ENCODE results near the gene ERVK3-1.
"Not testable (repeated sequence)": the region's sequence is repeated elsewhere in the genome, so short reads cannot be mapped to it uniquely, and the experiment has no call there.

Gene ERVK3-1

GRCh38 chr19:58304748-58305064 lies 471 bp upstream of the ERVK3-1 start:
- DNase-seq (ENCODE audit: low read depth in 2 of 2): no peak

GRCh38 chr19:58305932-58306323 lies 751 bp downstream of the ERVK3-1 start:
- no peak for DNase-seq (ENCODE audit: low read depth in 2 of 2)

- DNase-seq (ENCODE audit: low read depth in 2 of 2): no peak
Measured at GRCh38 chr19:58307736-58308135, 2.6 kb downstream of the ERVK3-1 start.

DNA sequence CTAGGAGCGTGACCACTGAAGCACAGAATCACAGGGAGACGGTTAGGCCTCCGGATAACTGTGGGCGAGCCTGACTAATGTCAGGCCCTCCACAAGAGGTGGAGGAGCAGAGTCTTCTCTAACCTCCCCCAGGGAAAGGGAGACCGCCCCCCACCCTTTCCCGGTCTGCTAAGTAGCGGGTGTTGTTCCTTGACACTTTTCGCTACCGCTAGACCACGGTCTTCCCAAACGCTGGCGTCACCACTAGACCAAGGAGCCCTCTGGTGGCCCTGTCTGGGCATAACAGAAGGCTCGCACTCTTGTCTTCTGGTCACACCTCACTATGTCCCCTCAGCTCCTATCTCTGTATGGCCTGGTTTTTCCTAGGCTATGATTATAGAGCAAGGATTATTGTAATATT lies 5.5 kb downstream of the ERVK3-1 start:
- DNase-seq (ENCODE audit: low read depth in 2 of 2): not testable (repeated sequence)

GRCh38 chr19:58311345-58311865 lies 6.2 kb downstream of the ERVK3-1 start:
- DNase-seq (ENCODE audit: low read depth in 2 of 2): no peak

- DNase-seq (ENCODE audit: low read depth in 2 of 2): no peak
Measured at GRCh38 chr19:58315580-58315979, 10.4 kb downstream of the ERVK3-1 start.

DNA sequence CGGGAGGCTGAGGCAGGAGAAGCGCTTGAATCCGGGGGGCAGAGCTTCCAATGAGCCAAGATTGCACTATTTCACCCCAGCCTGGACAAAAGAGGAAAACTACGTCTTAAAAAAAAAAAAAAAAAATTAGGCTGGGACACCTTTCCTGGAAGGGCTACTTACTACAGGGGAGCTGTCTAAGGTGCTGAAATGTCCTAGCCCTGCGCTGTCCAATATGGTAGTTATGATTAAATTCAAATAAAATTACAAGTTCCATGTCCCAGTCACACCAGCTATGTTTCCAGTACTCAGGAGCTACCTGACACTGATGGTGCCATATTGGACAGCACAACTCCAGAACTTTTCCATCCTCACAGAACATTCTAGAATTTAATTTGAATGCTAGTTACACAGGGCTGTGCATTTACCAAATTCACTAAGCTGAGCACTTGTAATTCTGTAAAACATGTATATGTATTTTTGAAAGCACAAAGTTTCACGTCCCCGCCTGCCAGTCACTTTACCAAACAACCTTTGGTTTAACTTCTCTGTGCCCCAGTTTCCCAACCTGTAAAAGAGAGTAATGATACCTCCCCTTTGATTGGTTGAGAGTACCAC lies 12.4 kb downstream of the ERVK3-1 start:
- DNase-seq (ENCODE audit: low read depth in 2 of 2): no peak

DNA sequence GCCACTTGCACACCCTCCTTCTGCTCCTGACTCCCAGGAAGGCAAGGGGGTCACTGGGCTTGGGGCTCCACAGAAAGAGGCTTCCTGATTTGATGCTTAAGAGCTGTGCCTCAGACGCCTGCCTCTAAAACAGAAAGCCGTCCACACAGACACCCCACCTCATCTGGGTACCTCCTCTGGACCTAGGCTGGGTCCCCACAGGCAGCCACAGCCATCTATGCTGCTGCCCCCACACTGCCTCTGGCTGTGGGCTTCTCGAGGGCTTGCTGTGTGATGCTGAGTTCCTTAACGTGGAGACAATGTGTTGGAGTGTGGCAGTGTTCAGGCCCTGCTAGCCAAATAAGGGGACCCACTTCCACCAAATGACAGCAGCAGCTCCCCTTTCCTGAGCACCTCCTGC lies 13.1 kb downstream of the ERVK3-1 start:
- no peak for DNase-seq (ENCODE audit: low read depth in 2 of 2)

DNA sequence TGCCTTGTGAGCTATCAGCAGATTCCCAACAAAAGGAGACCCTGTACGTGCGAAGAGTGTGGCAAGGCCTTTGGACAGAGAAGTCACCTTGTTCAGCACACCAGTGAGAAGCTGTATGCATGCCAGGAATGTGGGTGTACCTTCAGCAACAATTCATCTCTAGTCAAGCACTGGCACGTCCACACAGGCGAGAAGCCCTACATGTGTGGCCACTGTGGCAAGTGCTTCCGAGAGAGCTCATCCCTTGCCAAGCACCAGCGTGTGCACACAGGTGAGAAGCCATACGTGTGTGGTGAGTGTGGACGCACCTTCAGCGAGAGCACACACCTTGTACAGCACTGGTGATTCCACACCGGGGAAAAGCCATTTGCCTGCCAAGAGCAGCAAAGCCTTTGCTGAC lies 14.1 kb downstream of the ERVK3-1 start:
- no peak for DNase-seq (ENCODE audit: low read depth in 2 of 2)

DNA sequence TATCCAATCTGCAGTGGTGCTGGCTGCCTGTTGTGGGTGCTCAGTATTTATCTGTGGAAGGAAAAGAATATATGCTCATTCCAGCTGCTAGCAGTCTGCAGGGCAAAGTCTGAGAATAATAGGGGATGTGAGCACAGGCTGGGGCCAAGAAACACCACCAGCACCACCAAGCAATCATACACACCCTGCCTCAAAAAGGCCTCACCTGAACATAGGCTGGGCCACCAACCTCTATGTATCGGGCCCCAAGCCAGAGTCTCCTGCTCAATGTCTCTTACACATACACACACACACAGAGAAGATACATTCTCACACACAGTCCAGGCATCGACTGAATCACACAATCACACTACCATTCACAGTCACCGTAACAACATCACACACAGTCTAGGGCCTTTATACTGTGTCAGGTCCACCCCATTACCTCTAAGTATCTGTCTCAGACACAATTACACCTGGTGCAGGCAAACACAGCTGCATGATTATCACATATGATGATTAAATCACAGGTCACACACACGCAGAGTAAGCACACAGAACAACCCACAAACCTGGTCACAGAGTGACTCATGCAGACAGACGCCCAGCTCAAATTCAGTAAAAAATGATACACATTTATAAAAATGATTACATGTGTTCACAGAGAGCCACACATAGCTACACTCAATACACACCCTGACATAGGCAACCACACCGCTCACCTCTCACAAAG lies 20.3 kb downstream of the ERVK3-1 start:
- DNase-seq (ENCODE audit: low read depth in 2 of 2): no peak

- no peak for DNase-seq (ENCODE audit: low read depth in 2 of 2)
Measured at GRCh38 chr19:58326501-58326913, 21.3 kb downstream of the ERVK3-1 start.

DNA sequence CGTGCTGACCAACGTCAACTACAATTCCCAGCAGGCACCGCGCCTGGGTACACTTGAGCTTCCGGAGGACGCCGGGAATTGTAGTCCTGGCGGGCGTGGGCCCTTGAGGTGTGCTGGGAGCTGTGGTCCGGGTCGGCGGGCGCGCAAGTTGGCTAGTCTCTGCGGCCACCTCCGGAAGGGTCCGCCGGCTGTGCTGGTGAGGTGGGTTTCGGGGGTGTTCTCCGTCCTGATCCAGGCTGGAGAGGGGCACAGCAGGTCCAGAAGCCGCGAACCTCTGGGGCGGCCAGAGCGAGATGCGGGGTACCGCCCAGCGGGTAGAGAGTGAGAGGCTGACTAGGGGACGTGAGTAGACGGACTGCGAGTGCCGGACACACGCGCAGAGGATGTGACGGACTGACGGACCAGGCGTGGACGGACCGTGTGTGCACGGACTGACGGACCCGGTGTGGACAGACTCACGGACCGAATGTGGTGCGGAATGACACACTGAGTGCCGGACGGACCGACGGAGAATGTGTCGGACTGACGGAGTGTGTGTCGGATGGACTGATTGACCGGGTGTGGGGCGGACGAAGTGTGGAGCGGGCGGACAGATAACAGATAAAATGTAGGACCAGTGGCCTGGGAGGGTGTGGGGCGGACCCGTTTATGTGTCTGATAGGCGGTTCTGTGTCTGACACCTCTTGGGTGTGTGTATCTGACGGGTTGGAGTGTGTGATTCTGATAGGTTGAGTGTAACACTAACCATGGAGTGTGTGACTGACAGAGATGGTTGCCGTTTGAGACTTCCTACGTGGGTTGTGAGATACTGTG lies 21.9 kb downstream of the ERVK3-1 start, which contains the start of gene ZSCAN22:
Gene ZSCAN22, plus strand, starts transcription at position 81 of the 813 bp plus-strand sequence. CDS start 7,809 bp downstream, outside the sequence.
- peak; percentile 73 to 77 for DNase-seq (ENCODE audit: low read depth in 2 of 2)

GRCh38 chr19:58328999-58329398 lies 23.8 kb downstream of the ERVK3-1 start:
- no peak for DNase-seq (ENCODE audit: low read depth in 2 of 2)

- no peak for DNase-seq (ENCODE audit: low read depth in 2 of 2)
Measured at GRCh38 chr19:58330458-58330857, 25.3 kb downstream of the ERVK3-1 start.

DNA sequence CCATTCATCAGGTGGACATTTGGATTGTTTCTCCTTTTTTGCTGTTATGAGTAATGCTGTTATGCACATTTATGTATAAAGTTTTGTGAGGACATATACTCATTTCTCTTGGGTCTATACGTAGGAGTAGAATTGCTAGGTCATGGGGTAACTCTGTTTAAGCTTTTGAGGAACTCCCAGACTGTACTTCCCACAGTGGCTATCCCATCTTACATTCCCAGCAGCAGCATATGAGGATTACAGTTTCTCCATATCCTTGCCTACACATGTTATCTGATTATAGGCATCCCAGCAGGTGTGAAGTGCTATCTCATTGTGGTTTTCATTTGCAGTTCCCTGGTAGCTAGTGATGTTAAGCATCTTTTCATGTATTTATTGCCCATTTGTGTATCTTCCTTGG lies 27.5 kb downstream of the ERVK3-1 start:
- no peak for DNase-seq (ENCODE audit: low read depth in 2 of 2)

GRCh38 chr19:58334691-58335249 lies 29.6 kb downstream of the ERVK3-1 start:
- DNase-seq (ENCODE audit: low read depth in 2 of 2): no peak

DNA sequence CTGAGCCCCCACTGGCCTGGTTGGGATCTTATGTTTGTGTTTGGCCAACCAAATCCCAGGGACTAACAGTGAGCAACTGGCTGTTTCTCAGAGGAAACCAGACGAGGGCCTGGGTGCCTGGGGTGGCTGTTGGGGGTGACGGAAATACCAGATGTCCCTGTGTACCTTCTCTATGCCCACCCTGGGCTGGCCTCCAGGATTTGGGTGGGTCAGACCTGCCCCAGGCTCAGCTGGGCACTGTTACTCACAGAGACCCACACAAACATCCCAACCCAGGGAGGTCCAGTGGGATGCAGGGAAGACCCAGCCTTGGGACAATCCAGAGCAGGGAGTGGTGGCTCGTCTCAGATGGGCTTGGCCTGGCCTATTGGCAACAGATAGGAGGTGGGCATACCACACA lies 30.5 kb downstream of the ERVK3-1 start:
- no peak for DNase-seq (ENCODE audit: low read depth in 2 of 2)

DNA sequence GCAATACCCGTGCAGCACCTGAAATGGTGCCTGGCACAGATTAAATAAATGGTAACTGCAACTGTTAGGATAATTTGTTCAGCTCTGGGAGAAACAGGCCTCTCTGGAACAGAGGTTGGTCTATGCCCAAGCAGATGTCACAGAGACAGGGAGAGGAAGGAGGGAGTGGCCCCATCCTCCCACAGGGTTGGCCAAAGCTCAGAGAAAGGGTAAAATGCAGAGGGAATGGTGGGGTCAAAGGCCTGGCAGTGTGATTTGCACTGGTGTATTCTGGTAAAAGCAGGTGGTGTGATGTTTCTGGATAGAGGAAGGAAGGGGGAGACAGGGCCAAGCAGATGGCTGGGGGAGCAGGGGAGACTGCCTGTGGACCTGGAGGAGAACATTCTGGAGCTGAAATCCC lies 31.0 kb downstream of the ERVK3-1 start:
- no peak for DNase-seq (ENCODE audit: low read depth in 2 of 2)

- DNase-seq (ENCODE audit: low read depth in 2 of 2): no peak
Measured at GRCh38 chr19:58336820-58337219, 31.6 kb downstream of the ERVK3-1 start.

- DNase-seq (ENCODE audit: low read depth in 2 of 2): no peak
Measured at GRCh38 chr19:58338336-58338735, 33.2 kb downstream of the ERVK3-1 start.

DNA sequence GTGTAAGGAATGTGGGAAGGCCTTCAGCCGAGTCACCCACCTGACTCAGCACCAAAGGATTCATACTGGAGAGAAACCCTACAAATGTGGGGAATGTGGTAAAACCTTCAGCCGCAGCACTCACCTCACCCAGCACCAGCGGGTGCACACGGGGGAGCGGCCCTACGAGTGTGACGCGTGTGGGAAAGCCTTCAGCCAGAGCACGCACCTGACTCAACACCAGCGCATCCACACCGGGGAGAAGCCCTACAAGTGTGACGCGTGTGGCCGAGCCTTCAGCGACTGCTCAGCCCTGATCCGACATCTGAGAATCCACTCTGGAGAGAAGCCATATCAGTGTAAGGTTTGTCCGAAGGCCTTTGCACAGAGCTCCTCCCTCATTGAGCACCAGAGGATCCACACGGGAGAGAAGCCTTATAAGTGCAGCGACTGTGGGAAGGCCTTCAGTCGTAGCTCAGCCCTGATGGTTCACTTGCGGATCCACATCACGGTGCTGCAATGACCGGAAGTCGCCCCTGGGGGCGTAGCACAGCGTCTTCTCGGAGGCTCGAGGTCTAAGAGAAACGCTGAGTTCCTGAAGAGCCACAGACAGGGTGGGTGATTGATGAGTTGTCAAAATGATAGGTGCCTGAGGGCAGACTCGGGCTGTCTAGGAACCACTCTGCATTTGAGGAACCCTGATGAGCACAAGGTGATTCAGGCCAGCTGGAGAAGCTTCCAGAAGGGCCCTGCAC lies 33.8 kb downstream of the ERVK3-1 start:
- DNase-seq (ENCODE audit: low read depth in 2 of 2): no peak

- DNase-seq (ENCODE audit: low read depth in 2 of 2): no peak
Measured at GRCh38 chr19:58345558-58345957, 40.4 kb downstream of the ERVK3-1 start.
